Hepatocyte (in vitro differentiated cells): ENCODE data around the gene SAPCD2. TPM values are rescaled to one million over a fixed set of nuclear protein-coding genes. Genes with fewer than 3 reads are reported as not detected.

Experiments used
- DNase-seq: peaks from one replicate; pipeline ENCODE4 v3.0.0-alpha.2; 2016; ENCODE audit warnings: low spot score
- H2AFZ ChIP-seq: fragments of 200-600 bp; sonication (generic); 2 replicates; pipeline ENCODE4 v1.6.0; 2016; ENCODE audit warnings: antibody characterized with exemption, mild to moderate bottlenecking
- H3K27ac ChIP-seq: fragments of 200-600 bp; sonication (generic); 2 replicates; pipeline ENCODE4 v1.5.1; 2016; ENCODE audit warnings: mild to moderate bottlenecking
- H3K27me3 ChIP-seq: fragments of 200-600 bp; sonication (generic); 2 replicates; pipeline ENCODE4 v1.6.1; 2016
- H3K36me3 ChIP-seq: fragments of 200-600 bp; sonication (generic); replicated peaks from 2 replicates; pipeline ENCODE4 v1.5.1; 2016; ENCODE audit warnings: low read depth; ENCODE audit not compliant: insufficient read depth
- H3K4me1 ChIP-seq: fragments of 200-600 bp; sonication (generic); 2 replicates; pipeline ENCODE4 v1.5.1; 2016; ENCODE audit warnings: mild to moderate bottlenecking, moderate library complexity; ENCODE audit not compliant: insufficient read depth
- H3K4me2 ChIP-seq: fragments of 200-600 bp; sonication (generic); 2 replicates; pipeline ENCODE4 v1.6.0; 2016
- H3K4me3 ChIP-seq: fragments of 200-600 bp; sonication (generic); 2 replicates; pipeline ENCODE4 v1.5.1; 2016; ENCODE audit warnings: mild to moderate bottlenecking
- H3K79me2 ChIP-seq: fragments of 200-600 bp; sonication (generic); 2 replicates; pipeline ENCODE4 v1.6.0; 2017; ENCODE audit warnings: mild to moderate bottlenecking
- H3K9me2 ChIP-seq: fragments of 200-600 bp; sonication (generic); replicated peaks from 2 replicates; pipeline ENCODE4 v1.6.0; 2017; ENCODE audit warnings: mild to moderate bottlenecking; ENCODE audit not compliant: insufficient read depth
- H3K9me3 ChIP-seq: fragments of 200-600 bp; sonication (generic); 2 replicates; pipeline ENCODE4 v1.5.1; 2016; ENCODE audit warnings: low read depth, mild to moderate bottlenecking
- H4K20me1 ChIP-seq: fragments of 200-600 bp; sonication (generic); 2 replicates; pipeline ENCODE4 v1.6.0; 2016; ENCODE audit warnings: mild to moderate bottlenecking; ENCODE audit not compliant: insufficient read depth, poor library complexity, severe bottlenecking
- EZH2 ChIP-seq: fragments of 200-600 bp; sonication (generic); IDR thresholded peaks from 2 replicates; pipeline ENCODE4 v1.6.1; 2016; ENCODE audit warnings: antibody characterized with exemption, mild to moderate bottlenecking, borderline replicate concordance
- EZH2phosphoT487 ChIP-seq: fragments of 200-600 bp; sonication (generic); IDR thresholded peaks from one replicate; pipeline ENCODE4 v1.6.1; 2018; ENCODE audit warnings: antibody characterized with exemption, mild to moderate bottlenecking, low read depth, moderate library complexity; ENCODE audit not compliant: unreplicated experiment, severe bottlenecking
- WGBS: methylation state at CpG from one replicate; pipeline ENCODE4 v1.1.6; 2016; ENCODE audit warnings: low lambda C conversion rate; ENCODE audit errors: missing lambda C conversion rate; 5-methylcytosine and 5-hydroxymethylcytosine counted together
- polyA plus RNA-seq: library from polyadenylated mRNA; unstranded; fragments of >200 nt; fragmentation: Nextera tagmentation; extraction: Ambion mirVana; gene quantifications from 2 replicates; pipeline ENCODE4 v1.2.1, GENCODE V29; 2016
- total RNA-seq: library from RNA; depleted of rRNA; stranded (reverse); fragments of >200 nt; gene quantifications from 2 replicates; pipeline ENCODE4 v1.2.3, GENCODE V29; 2014
- TF ChIP-seq, protein P1 (sequence below): fragments of 200-600 bp; sonication (generic); IDR thresholded peaks from 2 replicates; pipeline ENCODE4 v1.5.1; 2016; ENCODE audit warnings: antibody characterized with exemption, mild to moderate bottlenecking; ENCODE audit not compliant: poor library complexity

SAPCD2 gene
- total and polyA plus RNA-seq, 2 experiments from 2014 or later: 4.8 to 7.5 TPM

DNA sequence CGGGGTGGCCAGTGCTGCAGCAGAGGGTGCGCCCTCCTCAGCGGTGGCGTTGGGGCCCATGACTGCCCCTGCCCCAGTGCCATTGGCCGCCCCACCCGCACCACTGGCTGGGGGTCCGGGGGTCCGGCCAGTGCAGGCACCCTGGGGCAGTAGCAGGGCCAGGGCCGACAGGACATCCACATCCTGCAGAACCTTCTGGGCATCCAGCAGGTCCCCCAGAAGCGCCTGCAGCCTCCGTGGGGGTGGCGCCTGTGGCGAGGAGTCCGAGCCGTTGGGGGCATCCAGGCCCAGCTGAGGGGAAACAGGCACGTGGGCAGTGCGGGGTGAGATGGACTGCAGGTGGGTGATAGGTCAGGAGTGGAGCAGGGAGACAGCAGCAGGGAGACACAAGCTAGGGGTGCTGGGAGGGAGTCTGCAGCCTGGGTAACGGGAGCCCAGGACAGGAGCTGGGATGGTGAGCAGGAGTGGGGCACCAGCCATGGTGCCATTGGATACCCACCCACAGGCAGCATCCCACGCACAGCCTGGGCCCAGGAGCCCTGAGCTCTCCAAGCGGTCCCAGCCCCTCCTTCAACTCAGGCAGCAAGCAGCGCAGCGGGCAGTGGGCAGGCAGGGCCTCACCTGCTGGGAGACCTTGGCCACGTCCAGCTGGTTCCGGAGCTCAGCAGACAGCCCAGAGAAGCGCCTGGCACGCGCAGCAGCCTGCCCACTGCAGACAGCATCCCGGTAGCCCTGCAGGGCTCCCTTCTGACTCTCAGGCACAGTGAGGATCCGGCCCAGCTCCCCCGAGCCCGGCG, 49.4 kb downstream of the SAPCD2 start:
- no peaks in the 10 kb centered on the region for H3K36me3 ChIP-seq

DNA sequence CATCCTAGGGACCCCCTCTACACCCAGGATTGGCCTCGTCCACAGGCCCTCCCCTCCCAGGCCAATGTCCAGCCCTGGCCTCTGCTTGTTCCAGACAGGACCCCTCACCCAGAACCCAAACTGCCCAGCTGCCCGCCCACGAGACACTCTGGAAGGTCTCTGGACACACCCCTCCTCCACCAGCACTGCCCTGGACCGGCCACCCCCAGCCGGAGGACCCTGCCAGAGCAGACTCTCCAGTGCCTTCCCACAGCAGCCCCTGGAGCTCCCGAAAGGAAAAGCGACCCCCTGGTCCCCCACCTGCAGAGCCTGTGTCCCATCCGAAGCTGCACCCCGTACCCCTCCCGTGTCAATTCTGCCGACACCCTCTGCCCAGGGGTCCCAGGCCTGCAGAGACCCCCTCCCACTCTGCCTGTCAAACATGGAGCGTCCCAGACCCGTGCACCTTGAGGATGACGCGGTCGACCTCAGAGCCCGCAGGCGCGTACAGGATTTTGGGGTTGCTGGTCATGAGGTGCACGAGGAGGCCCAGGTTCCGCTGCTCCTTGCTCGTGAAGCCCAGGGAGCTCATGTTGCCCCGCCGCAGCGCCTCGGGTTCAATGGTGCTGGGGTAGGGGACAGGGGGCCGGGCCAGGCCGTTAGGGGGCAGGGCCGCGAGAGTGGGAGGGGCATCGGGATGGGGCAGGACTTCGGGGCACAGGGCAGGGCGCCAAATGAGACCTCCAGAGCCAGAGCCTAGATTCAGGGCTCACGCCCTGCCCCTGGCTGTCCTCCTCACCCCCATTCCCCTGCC, 50.3 kb downstream of the SAPCD2 start:
- H3K79me2 ChIP-seq: no peaks in the 10 kb centered on the region
- no peaks in the 10 kb centered on the region for H3K9me3 ChIP-seq
- H4K20me1 ChIP-seq: no peaks in the 10 kb centered on the region
- H3K27me3 ChIP-seq: no peaks in the 10 kb centered on the region
- 96% methylated on average over 21 of the region's 34 CpGs for WGBS
- H3K36me3 ChIP-seq: no peaks in the 10 kb centered on the region
- no peak overlapping the region for H3K27ac ChIP-seq
- TF ChIP-seq EZH2 (no peak), EZH2phosphoT487 (no peak)
- TF ChIP-seq, protein P1, sequence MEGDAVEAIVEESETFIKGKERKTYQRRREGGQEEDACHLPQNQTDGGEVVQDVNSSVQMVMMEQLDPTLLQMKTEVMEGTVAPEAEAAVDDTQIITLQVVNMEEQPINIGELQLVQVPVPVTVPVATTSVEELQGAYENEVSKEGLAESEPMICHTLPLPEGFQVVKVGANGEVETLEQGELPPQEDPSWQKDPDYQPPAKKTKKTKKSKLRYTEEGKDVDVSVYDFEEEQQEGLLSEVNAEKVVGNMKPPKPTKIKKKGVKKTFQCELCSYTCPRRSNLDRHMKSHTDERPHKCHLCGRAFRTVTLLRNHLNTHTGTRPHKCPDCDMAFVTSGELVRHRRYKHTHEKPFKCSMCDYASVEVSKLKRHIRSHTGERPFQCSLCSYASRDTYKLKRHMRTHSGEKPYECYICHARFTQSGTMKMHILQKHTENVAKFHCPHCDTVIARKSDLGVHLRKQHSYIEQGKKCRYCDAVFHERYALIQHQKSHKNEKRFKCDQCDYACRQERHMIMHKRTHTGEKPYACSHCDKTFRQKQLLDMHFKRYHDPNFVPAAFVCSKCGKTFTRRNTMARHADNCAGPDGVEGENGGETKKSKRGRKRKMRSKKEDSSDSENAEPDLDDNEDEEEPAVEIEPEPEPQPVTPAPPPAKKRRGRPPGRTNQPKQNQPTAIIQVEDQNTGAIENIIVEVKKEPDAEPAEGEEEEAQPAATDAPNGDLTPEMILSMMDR: no peak
- H3K9me2 ChIP-seq: no peaks in the 10 kb centered on the region
- H2AFZ ChIP-seq: no peak overlapping the region
- no peak overlapping the region for H3K4me2 ChIP-seq
- H3K4me1 ChIP-seq: no peaks in the 10 kb centered on the region
- DNase-seq: no peak
- H3K4me3 ChIP-seq: no peak overlapping the region

More for the DNA sequence above, 49.4 kb downstream of the SAPCD2 start:
- TF ChIP-seq EZH2 (no peak), EZH2phosphoT487 (no peak)
- TF ChIP-seq, protein P1: no peak
- H2AFZ ChIP-seq: no peak overlapping the region
- 95% methylated on average over 32 of the region's 32 CpGs for WGBS
- H4K20me1 ChIP-seq: no peaks in the 10 kb centered on the region
- DNase-seq: no peak
- H3K27ac ChIP-seq: no peak overlapping the region
- no peak overlapping the region for H3K4me3 ChIP-seq
- H3K9me3 ChIP-seq: no peaks in the 10 kb centered on the region
- no peaks in the 10 kb centered on the region for H3K9me2 ChIP-seq
- H3K4me2 ChIP-seq: no peak overlapping the region
- no peaks in the 10 kb centered on the region for H3K79me2 ChIP-seq
- no peaks in the 10 kb centered on the region for H3K4me1 ChIP-seq
- no peaks in the 10 kb centered on the region for H3K27me3 ChIP-seq

DNA sequence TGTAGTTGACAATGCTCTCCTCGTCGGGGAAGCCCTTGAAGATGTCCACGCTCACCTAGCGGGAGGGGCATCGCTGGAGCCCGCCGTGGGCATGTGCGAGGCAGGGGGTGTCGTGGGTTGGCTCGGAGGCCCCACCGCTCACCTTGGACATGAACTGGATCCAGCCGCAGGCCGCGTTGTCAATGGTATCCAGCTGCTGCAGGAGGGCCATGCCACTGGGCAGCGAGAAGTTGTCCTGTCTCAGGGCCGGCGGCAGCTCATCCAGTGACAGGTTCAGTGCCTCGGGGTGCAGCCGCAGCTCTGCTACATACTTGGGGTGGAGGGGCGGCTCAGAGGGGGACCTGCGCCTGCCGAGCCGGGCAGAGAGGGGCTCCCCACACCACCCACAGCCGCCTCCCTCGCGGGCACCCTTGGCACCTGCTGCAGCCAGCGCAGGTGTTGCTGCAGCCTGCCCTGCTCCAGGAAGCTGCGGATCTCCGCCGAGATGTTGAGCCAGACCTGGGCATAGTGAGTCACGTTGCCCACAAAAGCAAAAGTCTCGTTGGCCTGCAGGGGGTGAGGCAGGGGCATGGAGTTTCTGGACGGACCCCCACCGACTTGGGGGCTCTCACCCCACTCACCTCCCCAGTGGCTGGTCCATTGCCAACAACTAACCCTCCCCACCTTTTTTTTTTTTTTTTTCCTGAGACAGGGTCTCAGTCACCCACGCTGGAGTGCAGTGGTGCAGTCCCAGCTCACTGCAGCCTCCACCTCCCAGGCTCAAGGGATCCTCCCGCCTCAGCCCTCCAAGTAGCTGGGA, 51.4 kb downstream of the SAPCD2 start:
- Histone ChIP-seq H3K9me3 (no peaks in the 10 kb centered on the region), H3K27ac (no peak overlapping the region), H3K36me3 (no peaks in the 10 kb centered on the region), H2AFZ (no peak overlapping the region), H3K9me2 (no peaks in the 10 kb centered on the region), H3K4me3 (no peak overlapping the region), H4K20me1 (no peaks in the 10 kb centered on the region), H3K27me3 (no peaks in the 10 kb centered on the region), H3K4me2 (no peak overlapping the region), H3K79me2 (no peaks in the 10 kb centered on the region), H3K4me1 (no peaks in the 10 kb centered on the region)
- DNase-seq: no peak
- 93% methylated on average over 34 of the region's 36 CpGs for WGBS
- TF ChIP-seq EZH2 (no peak), EZH2phosphoT487 (no peak)
- TF ChIP-seq, protein P1: no peak
